H9 (cell line): ENCODE results near the gene ZNF644. TPM values are rescaled to one million over a fixed set of nuclear protein-coding genes. Genes with fewer than 3 reads are reported as not detected.
"Not testable (repeated sequence)": the region's sequence is repeated elsewhere in the genome, so short reads cannot be mapped to it uniquely, and the experiment has no call there.

Experiments used
- DNase-seq: peaks from one replicate; pipeline ENCODE4 v3.0.0-alpha.2; 2017
- H2AFZ ChIP-seq: one replicate; pipeline ENCODE4 v1.6.1; 2013; ENCODE audit warnings: mild to moderate bottlenecking, low read length, control low read depth, moderate library complexity
- H2AK5ac ChIP-seq: 2 replicates; pipeline ENCODE4 v1.6.1; 2013; ENCODE audit warnings: low read length, control low read depth, mixed read lengths; ENCODE audit not compliant: insufficient read length
- H2BK120ac ChIP-seq: one replicate; pipeline ENCODE4 v1.6.1; 2013; ENCODE audit warnings: low read depth, mild to moderate bottlenecking, low read length, control low read depth, inconsistent platforms; ENCODE audit not compliant: poor library complexity, severe bottlenecking
- H2BK12ac ChIP-seq: 2 replicates; pipeline ENCODE4 v1.6.1; 2013; ENCODE audit warnings: low read length, control low read depth, mixed read lengths, low read depth; ENCODE audit not compliant: insufficient read length
- H2BK15ac ChIP-seq: 2 replicates; pipeline ENCODE4 v1.6.1; 2013; ENCODE audit warnings: low read depth, low read length, control low read depth
- H2BK20ac ChIP-seq: one replicate; pipeline ENCODE4 v1.6.1; 2013; ENCODE audit warnings: low read depth, mild to moderate bottlenecking, low read length, control low read depth, inconsistent platforms; ENCODE audit not compliant: poor library complexity, severe bottlenecking
- H2BK5ac ChIP-seq: 2 replicates; pipeline ENCODE4 v1.6.1; 2013; ENCODE audit warnings: low read length, control low read depth, mixed read lengths; ENCODE audit not compliant: insufficient read length
- H3K14ac ChIP-seq: 2 replicates; pipeline ENCODE4 v1.6.1; 2013; ENCODE audit warnings: low read length, control low read depth; ENCODE audit not compliant: insufficient read depth
- H3K18ac ChIP-seq: 2 replicates; pipeline ENCODE4 v1.6.1; 2013; ENCODE audit warnings: low read depth, mild to moderate bottlenecking, mixed read lengths, low read length, control low read depth; ENCODE audit not compliant: insufficient read length
- H3K23ac ChIP-seq: 2 replicates; pipeline ENCODE4 v1.6.1; 2013; ENCODE audit warnings: low read length, control low read depth, mixed read lengths, low read depth; ENCODE audit not compliant: insufficient read length
- H3K23me2 ChIP-seq: 2 replicates; pipeline ENCODE4 v1.6.1; 2013; ENCODE audit warnings: low read depth, mild to moderate bottlenecking, mixed read lengths, low read length, control low read depth; ENCODE audit not compliant: insufficient read length, poor library complexity, severe bottlenecking
- H3K27ac ChIP-seq: 2 replicates; pipeline ENCODE4 v1.5.1; 2013; ENCODE audit warnings: low read length, control low read depth, mixed read lengths, low read depth; ENCODE audit not compliant: insufficient read length
- H3K27me3 ChIP-seq: 2 replicates; pipeline ENCODE4 v1.6.1; 2013; ENCODE audit warnings: low read length, control low read depth, inconsistent platforms; ENCODE audit not compliant: insufficient read depth
- H3K4ac ChIP-seq: 2 replicates; pipeline ENCODE4 v1.6.1; 2013; ENCODE audit warnings: low read depth, mild to moderate bottlenecking, control low read depth, inconsistent platforms, low read length, moderate library complexity
- H3K4me1 ChIP-seq: 2 replicates; pipeline ENCODE4 v1.6.1; 2013; ENCODE audit warnings: low read length, control low read depth, inconsistent platforms; ENCODE audit not compliant: insufficient read depth
- H3K4me2 ChIP-seq: 2 replicates; pipeline ENCODE4 v1.6.1; 2013; ENCODE audit warnings: low read length, control low read depth, mixed read lengths; ENCODE audit not compliant: insufficient read length, insufficient read depth
- H3K56ac ChIP-seq: 2 replicates; pipeline ENCODE4 v1.6.1; 2013; ENCODE audit warnings: low read depth, mild to moderate bottlenecking, mixed read lengths, low read length, control low read depth; ENCODE audit not compliant: insufficient read length
- H3K79me1 ChIP-seq: 2 replicates; pipeline ENCODE4 v1.6.1; 2013; ENCODE audit warnings: low read depth, mild to moderate bottlenecking, moderate library complexity, low read length, control low read depth, inconsistent platforms; ENCODE audit not compliant: insufficient read depth, poor library complexity, severe bottlenecking
- H3K79me2 ChIP-seq: 2 replicates; pipeline ENCODE4 v1.6.1; 2013; ENCODE audit warnings: low read length, control low read depth, inconsistent platforms; ENCODE audit not compliant: insufficient read depth
- H3K9ac ChIP-seq: 2 replicates; pipeline ENCODE4 v1.6.1; 2013; ENCODE audit warnings: low read length, control low read depth, mixed read lengths; ENCODE audit not compliant: insufficient read length; ENCODE audit errors: extremely low read depth
- H3K9me3 ChIP-seq: one replicate; pipeline ENCODE4 v1.6.1; 2013; ENCODE audit warnings: low read depth, low read length, inconsistent platforms; ENCODE audit not compliant: control insufficient read depth
- H3T11ph ChIP-seq: one replicate; pipeline ENCODE4 v1.6.1; 2013; ENCODE audit warnings: mild to moderate bottlenecking, low read length, control low read depth, inconsistent platforms
- H4K20me1 ChIP-seq: one replicate; pipeline ENCODE4 v1.6.1; 2013; ENCODE audit not compliant: control insufficient read depth, insufficient read length, insufficient read depth
- H4K5ac ChIP-seq: 2 replicates; pipeline ENCODE4 v1.6.1; 2013; ENCODE audit warnings: low read depth, mild to moderate bottlenecking, mixed read lengths, low read length, control low read depth; ENCODE audit not compliant: insufficient read length
- H4K8ac ChIP-seq: replicated peaks from 2 replicates; pipeline ENCODE4 v1.6.1; 2013; ENCODE audit warnings: low read length, control low read depth, mixed read lengths, low read depth; ENCODE audit not compliant: insufficient read length
- H4K91ac ChIP-seq: 2 replicates; pipeline ENCODE4 v1.6.1; 2013; ENCODE audit warnings: low read depth, mild to moderate bottlenecking, moderate library complexity, mixed read lengths, low read length, control low read depth; ENCODE audit not compliant: insufficient read length
- H3K27ac Mint-ChIP-seq, 3 experiments: 2 replicates in 2 of 3; 3 replicates in 1 of 3; pipeline ENCODE4 v1.8.0; 2020 to 2021; ENCODE audit warnings: mixed read lengths in 3 of 3, mild to moderate bottlenecking in 1 of 3, moderate library complexity in 1 of 3
- H3K27me3 Mint-ChIP-seq: 2 replicates; pipeline ENCODE4 v1.8.0; 2021; ENCODE audit warnings: low read depth, mild to moderate bottlenecking, moderate library complexity, mixed read lengths
- H3K36me3 Mint-ChIP-seq, 3 experiments: 2 replicates in 2 of 3; 3 replicates in 1 of 3; pipeline ENCODE4 v1.8.0; 2020 to 2021; ENCODE audit warnings: low read depth in 3 of 3, mixed read lengths in 3 of 3; ENCODE audit not compliant: insufficient read depth in 1 of 3
- H3K4me1 Mint-ChIP-seq, 2 experiments: 2 replicates each; pipeline ENCODE4 v1.8.0; 2020; ENCODE audit warnings: mixed read lengths in 2 of 2
- H3K4me3 Mint-ChIP-seq, 2 experiments: 2 replicates in 1 of 2; 3 replicates in 1 of 2; pipeline ENCODE4 v1.8.0; 2020 to 2021; ENCODE audit warnings: mild to moderate bottlenecking in 2 of 2, mixed read lengths in 2 of 2, moderate library complexity in 1 of 2
- H3K9me3 Mint-ChIP-seq, 2 experiments: 2 replicates in 1 of 2; 3 replicates in 1 of 2; pipeline ENCODE4 v1.8.0; 2020; ENCODE audit warnings: mild to moderate bottlenecking in 2 of 2, mixed read lengths in 2 of 2, moderate library complexity in 1 of 2
- WGBS: extraction: QIAGEN DNeasy Blood & Tissue Kit; methylation state at CpG from one replicate; pipeline ENCODE4 v1.1.7; 2013; ENCODE audit warnings: missing lambda C conversion rate, low lambda C conversion rate, mixed read lengths; ENCODE audit not compliant: insufficient read length; ENCODE audit errors: extremely low coverage; 5-methylcytosine and 5-hydroxymethylcytosine counted together
- total RNA-seq: library from RNA; stranded (reverse); gene quantifications from 2 replicates; pipeline ENCODE4 v1.2.1, GENCODE V29; 2021

The ZNF644 gene
- total RNA-seq, 1 experiment from 2014 or later = 78.9 TPM

- H2AK5ac ChIP-seq, H3K23ac ChIP-seq, DNase-seq, H3K27me3 Mint-ChIP-seq, H2BK5ac ChIP-seq, H3K79me2 ChIP-seq, H2BK12ac ChIP-seq, H3K27me3 ChIP-seq, H2BK120ac ChIP-seq, H4K8ac ChIP-seq, H3K14ac ChIP-seq, H3K9ac ChIP-seq, H3K4ac ChIP-seq, H3K4me3 Mint-ChIP-seq, H3K9me3 ChIP-seq, H3T11ph ChIP-seq, H3K56ac ChIP-seq, H3K4me1 ChIP-seq, H3K18ac ChIP-seq, H2BK15ac ChIP-seq, H3K79me1 ChIP-seq, H3K23me2 ChIP-seq, H3K4me2 ChIP-seq, H4K20me1 ChIP-seq, H3K27ac ChIP-seq, H3K4me1 Mint-ChIP-seq, H2BK20ac ChIP-seq, H2AFZ ChIP-seq, H3K27ac Mint-ChIP-seq, H4K91ac ChIP-seq, H4K5ac ChIP-seq: not testable (repeated sequence)
- Mint-ChIP-seq H3K36me3 (peaks cover 2 to 26% (median 9%) of the 10 kb centered on the region in 3 experiments), H3K9me3 (peaks cover 12 to 13% of the 10 kb centered on the region in 2 experiments)
- WGBS = no CpG with 5 or more reads among the region's 28 CpGs
These were observed 130.1 kb downstream of the ZNF644 start for GRCh38 chr1:90891756-90892155.
